H1 (cell line): ENCODE data around the gene KCNQ1. TPM values are rescaled to one million over a fixed set of nuclear protein-coding genes. Genes with fewer than 3 reads are reported as not detected.

Experiments used
- CBX5 ChIP-seq: fragments of 300-800, 300-1000 bp; sonication (generic); IDR thresholded peaks from 2 replicates; pipeline ENCODE4 v1.7.1; 2016; ENCODE audit warnings: antibody characterized with exemption, low read length, low read depth
- GABPA ChIP-seq: IDR thresholded peaks from 2 replicates; pipeline ENCODE4 v1.6.1; 2011; ENCODE audit warnings: mild to moderate bottlenecking, low read length, moderate library complexity, borderline replicate concordance; ENCODE audit not compliant: insufficient read depth
- RBBP5 ChIP-seq: IDR thresholded peaks from 2 replicates; pipeline ENCODE4 v1.7.1; 2012; ENCODE audit warnings: low read depth, mild to moderate bottlenecking, inconsistent platforms, low read length, moderate library complexity, borderline replicate concordance
- SIRT6 ChIP-seq: IDR thresholded peaks from one replicate; pipeline ENCODE4 v1.7.1; 2012; ENCODE audit warnings: low read length, inconsistent platforms
- polyA plus RNA-seq, 7 experiments: library from polyadenylated mRNA; depleted of rRNA in 3 of 7; stranded (reverse) in 5 of 7; unstranded in 2 of 7; fragments of >200 nt in 5 of 7; fragments of 200-250 nt in 2 of 7; gene quantifications; 1 replicate in 5 of 7; 2 replicates in 1 of 7; 4 replicates in 1 of 7; pipeline versions ENCODE4 v1.2.1 to v1.2.3, GENCODE V29; 2011 to 2013; ENCODE audit warnings: missing spikeins in 2 of 7, mixed read lengths in 2 of 7
- total RNA-seq: library from RNA; stranded (reverse); fragmentation: NEBNext Ultra II Directional; extraction: Animal tissue kit (Norgen Biotek cat#: 25700); gene quantifications from 2 replicates; pipeline ENCODE4 v1.2.1, GENCODE V29; 2021

KCNQ1 gene
- total and polyA plus RNA-seq, 2 of the 8 experiments (the other 6 are each of a cell fraction or from before 2014, with no cell fraction given) = 1.9 to 2.0 TPM

DNA sequence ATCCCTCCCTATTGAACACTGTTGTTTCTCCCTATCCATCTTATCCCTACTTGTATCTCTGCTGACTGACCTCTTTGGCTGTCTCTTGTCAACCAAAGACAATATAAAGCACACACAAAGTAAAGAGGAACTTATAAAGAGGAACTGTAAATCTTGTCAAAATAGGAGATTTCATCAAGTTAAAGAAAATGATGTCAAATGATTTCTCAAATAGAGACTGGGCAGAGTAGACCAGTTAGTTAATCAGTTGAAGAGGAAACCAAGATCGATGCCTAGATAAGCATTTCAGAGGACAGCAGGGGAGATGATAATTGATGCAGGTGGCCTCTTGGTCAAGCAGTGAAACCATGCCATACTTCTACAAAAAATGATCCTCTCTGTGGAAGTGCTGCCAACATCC lies 232.3 kb downstream of the KCNQ1 start (continued):
- TF ChIP-seq CBX5 = no peak
- TF ChIP-seq RBBP5 = no peak
- no peak for TF ChIP-seq GABPA
- no peak for TF ChIP-seq SIRT6
